Stomach (tissue), 4 donors: ENCODE results near the gene ZMIZ2.

Source experiments
- CTCF ChIP-seq, 7 experiments: fragments of 450-650 bp in 4 of 7; fragments of 200-600 bp in 3 of 7; sonication (generic) in 3 of 7; IDR thresholded peaks; one replicate each; pipeline ENCODE4 v1.5.1; 2016 to 2019; ENCODE audit warnings: antibody characterized with exemption in 7 of 7, control low read depth in 2 of 7, mild to moderate bottlenecking in 1 of 7
- POLR2A ChIP-seq, 4 donors: fragments of 450-650 bp; IDR thresholded peaks; one replicate each; pipeline ENCODE4 v1.6.1; 2016; ENCODE audit warnings: antibody characterized with exemption in 4 of 4, control low read depth in 2 of 4, mild to moderate bottlenecking in 1 of 4, moderate library complexity in 1 of 4
- POLR2AphosphoS5 ChIP-seq, 3 donors: sonication (generic); formaldehyde crosslinking; IDR thresholded peaks; one replicate each; pipeline ENCODE4 v1.6.1; 2016; ENCODE audit warnings: antibody characterized with exemption in 3 of 3

DNA sequence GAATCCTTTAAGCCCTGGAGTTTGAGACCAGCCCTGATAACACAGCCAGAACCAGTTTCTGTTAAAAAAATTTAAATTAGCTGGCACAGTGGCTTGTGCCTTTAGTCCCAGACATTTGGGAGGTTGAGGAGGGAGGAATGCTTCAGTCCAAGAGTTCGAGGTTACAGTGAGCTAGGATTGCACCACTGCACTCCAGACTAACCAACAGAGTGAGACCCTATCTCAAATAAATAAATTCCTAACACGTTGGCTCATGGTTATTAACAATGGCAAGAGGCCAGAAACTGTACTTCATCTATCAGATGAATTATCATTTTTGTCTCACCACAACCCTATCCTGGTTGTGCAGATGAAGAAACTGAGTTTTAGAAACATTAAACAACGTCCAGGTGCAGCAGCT lies 45.7 kb downstream of the ZMIZ2 start:
- TF ChIP-seq POLR2A (IDR thresholded peaks at IDR 0.05) (no peak), CTCF (IDR thresholded peaks at IDR 0.05) (no peak), POLR2AphosphoS5 (IDR thresholded peaks at IDR 0.05) (no peak)
